ENCODE measurements around the gene SSR4.

The SSR4 gene

DNA sequence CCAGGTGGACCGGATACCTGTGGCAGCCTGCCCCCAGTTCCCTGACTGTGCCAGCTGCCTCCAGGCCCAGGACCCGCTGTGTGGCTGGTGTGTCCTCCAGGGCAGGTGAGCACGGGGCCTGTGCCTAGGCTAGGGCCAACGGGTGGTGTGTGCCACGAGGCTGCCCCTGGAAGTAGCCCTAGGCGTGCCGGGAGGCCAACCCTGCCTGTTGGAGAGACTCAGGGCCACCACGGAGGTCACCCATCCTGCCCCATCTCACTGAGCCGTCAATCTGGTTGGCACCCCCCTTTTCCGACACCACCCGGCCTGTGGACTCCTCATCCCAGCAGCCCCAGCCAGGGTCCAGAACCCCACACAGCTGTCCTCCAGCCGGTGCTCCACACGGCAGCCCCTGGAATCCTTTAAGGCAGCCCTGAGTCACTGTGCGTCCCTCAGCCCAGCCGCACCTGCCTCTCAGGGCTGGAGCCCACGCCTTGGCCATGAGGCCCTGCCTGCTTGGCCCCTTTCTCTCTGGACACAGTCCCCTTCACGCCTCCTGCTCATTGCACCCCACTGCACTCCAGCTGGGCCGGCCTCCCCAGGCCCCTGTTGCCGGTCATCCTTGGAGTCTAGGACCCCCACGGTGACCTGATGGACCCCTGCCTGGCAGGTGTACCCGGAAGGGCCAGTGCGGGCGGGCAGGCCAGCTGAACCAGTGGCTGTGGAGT lies 25.2 kb upstream of the SSR4 start:
- DNase-seq (ENCODE audit: low read depth) = no peak

- DNase-seq (ENCODE audit: low read depth) = no peak
Measured at GRCh38 chrX:153769865-153770600, 24.4 kb upstream of the SSR4 start.

- DNase-seq (ENCODE audit: low read depth) = no peak
Measured at GRCh38 chrX:153770601-153771414, 23.7 kb upstream of the SSR4 start.

DNA sequence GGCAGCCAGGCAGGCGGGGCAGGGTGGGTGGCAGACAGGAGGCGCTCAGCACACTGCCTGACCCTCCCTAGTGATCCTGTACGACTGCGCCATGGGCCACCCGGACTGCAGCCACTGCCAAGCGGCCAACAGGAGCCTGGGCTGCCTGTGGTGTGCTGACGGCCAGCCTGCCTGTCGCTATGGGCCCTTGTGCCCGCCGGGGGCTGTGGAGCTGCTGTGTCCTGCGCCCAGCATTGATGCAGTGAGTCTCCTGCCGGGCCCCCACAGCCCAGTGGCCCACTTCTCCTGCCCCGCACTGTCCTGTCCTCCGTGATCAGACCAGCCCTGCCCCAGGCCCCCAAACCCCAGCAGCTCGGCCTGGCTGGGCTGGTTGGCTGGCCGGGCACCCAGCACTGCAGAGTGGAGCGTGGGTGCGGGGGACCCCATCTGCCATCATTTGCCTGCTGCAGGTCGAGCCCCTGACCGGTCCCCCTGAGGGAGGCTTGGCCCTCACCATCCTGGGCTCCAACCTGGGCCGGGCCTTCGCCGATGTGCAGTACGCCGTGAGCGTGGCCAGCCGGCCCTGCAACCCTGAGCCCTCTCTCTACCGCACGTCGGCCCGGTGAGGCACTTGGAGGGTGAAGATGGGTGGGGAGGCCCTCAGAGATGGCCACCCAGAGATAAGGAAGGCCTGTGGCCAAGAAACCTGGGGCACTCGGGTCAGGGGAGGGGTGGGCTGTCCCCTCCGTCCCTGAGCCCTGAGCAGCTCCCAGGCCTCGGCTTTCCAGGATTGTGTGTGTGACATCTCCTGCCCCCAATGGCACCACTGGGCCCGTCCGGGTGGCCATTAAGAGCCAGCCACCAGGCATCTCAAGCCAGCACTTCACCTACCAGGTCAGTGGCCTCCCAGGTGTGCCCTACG lies 22.8 kb upstream of the SSR4 start:
- DNase-seq (ENCODE audit: low read depth) = no peak

GRCh38 chrX:153772316-153773217 lies 21.9 kb upstream of the SSR4 start:
- no peak for DNase-seq (ENCODE audit: low read depth)

DNA sequence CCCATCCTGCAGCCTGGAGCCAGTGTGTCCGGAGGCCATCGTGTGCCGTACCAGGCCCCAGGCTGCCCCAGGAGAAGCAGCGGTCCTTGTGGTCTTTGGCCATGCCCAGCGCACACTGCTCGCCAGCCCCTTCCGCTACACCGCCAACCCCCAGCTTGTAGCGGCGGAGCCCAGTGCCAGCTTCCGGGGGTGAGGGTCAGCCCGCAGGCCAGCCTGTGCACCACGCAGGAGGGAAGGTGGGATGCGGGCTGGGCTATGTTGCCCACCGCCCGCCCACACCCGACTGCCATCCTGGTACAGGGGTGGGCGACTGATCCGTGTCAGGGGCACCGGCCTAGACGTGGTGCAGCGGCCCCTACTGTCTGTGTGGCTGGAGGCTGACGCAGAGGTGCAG lies 21.3 kb upstream of the SSR4 start:
- DNase-seq (ENCODE audit: low read depth) = no peak

DNA sequence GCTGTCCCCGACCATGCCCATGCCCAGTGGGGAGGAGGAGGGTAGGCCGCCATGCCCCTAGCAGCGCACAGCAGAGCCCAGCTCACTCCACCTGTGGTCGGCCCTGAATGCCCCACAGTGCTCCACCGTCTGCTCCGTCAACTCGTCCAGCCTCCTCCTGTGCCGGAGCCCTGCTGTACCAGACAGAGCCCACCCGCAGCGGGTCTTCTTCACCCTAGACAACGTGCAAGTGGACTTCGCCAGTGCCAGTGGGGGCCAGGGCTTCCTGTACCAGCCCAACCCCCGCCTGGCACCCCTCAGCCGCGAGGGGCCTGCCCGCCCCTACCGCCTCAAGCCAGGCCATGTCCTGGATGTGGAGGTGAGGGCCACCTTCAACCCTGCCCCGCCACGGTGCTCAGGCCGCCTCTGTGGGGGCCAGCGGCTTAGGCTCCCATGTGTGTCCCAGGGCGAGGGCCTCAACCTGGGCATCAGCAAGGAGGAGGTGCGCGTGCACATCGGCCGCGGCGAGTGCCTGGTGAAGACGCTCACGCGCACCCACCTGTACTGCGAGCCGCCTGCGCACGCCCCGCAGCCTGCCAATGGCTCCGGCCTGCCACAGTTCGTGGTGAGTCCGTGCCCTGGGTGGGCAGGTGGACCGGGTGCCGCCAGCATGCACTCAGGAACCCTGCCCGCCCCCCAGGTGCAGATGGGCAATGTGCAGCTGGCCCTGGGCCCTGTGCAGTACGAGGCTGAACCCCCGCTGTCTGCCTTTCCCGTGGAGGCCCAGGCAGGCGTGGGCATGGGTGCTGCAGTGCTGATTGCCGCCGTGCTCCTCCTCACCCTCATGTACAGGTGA lies 20.5 kb upstream of the SSR4 start:
- DNase-seq (ENCODE audit: low read depth) = no peak

GRCh38 chrX:153774576-153775292 lies 19.7 kb upstream of the SSR4 start:
- no peak for DNase-seq (ENCODE audit: low read depth)

GRCh38 chrX:153775293-153776119 lies 19.0 kb upstream of the SSR4 start:
- DNase-seq (ENCODE audit: low read depth) = no peak

DNA sequence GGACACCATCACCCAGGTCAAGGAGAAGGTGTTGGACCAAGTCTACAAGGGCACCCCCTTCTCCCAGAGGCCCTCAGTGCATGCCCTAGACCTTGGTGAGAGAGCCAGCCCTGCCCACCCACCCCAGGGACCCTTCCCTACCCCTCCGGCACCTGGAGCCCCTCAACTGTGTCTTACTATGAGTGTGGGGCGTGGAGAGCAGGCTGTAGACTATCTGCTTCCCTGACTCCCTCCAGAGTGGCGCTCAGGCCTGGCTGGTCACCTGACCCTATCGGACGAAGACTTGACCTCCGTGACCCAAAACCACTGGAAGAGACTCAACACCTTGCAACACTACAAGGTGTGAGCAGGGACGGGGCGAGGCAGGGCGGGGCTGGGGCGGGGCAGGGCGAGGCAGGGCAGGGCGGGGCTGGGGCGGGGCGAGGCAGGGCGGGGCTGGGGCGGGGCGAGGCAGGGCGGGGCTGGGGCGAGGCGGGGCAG lies 18.3 kb upstream of the SSR4 start:
- no peak for DNase-seq (ENCODE audit: low read depth)

DNA sequence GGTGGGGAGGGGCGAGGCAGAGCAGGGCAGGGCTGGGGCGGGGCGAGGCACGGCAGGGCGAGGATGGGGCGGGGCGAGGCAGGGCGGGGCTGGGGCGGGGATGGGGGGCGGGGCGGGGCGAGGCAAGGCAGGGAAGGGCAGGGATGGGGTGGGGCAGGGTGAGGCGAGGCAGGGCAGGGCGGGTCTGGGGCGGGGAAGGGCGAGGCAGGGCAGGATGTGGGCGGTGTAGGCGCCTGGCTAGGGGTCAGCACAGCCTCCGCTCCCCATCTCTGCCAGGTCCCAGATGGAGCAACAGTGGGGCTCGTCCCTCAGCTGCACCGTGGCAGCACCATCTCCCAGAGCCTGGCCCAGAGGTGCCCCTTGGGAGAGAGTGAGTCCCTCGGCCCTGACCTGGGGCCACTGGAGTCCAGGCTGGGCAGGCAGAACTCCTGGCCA lies 17.8 kb upstream of the SSR4 start:
- no peak for DNase-seq (ENCODE audit: low read depth)

DNA sequence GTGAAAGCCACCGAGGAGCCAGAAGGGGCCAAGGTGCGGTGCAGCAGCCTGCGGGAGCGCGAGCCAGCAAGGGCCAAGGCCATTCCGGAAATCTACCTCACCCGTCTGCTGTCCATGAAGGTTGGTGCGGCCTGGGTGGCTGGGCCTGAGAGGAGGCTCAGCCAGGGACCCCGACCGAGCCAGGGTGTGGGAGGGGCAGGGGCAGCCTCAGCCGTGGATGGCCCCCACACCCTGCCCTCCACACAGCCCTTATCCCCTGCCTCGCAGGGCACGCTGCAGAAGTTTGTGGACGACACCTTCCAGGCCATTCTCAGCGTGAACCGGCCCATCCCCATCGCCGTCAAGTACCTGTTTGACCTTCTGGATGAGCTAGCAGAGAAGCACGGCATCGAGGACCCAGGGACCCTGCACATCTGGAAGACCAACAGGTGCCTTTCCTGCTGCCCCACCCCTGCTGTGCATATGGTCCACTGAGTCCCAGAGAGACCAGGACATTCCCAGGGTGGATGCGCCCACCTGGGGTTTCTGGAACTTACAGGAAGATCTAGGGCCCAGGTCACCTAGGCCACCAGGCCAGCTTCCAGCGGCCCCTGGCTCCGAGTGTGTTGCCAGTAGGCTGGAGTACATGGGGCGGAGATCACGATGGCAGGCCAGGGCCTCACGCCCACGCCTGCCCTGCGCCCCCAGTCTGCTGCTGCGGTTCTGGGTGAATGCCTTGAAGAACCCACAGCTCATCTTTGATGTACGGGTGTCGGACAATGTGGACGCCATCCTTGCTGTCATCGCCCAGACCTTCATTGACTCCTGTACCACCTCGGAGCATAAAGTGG lies 17.0 kb upstream of the SSR4 start:
- no peak for DNase-seq (ENCODE audit: low read depth)

DNA sequence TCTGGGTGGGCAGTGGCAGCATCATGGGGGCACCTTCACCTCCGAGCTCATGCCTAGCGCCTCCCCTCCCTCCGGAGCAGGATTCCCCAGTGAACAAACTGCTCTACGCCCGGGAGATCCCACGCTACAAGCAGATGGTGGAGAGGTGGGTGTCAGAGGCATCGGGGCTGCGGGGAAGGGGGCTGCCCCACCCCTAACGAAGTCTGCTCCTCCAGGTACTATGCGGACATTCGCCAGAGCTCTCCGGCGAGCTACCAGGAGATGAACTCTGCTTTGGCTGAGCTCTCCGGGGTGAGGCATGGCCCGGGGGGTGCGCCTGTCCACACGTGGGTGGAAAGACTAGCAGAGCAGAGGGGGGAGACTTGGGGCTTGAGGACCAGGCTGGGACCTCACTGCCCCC lies 16.3 kb upstream of the SSR4 start:
- no peak for DNase-seq (ENCODE audit: low read depth)

DNA sequence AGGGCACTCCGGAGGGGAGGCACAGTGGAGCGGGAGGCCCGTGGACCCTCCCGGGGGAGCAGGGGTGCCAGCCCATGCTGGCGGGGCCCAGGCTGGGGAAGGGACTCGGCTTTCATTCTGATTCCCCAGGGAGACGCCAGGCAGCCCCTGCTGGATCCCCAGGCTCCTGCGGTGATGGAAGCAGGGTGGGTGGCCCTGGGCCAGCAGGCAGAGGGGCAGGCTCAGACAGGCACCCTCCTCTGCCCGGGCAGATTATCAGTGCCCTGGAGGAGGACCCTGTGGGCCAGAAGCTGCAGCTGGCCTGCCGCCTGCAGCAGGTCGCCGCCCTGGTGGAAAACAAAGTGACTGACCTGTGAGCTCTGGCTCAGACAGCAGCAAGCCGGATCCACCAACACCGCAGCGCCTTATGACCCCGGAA lies 15.8 kb upstream of the SSR4 start:
- no peak for DNase-seq (ENCODE audit: low read depth)

DNA sequence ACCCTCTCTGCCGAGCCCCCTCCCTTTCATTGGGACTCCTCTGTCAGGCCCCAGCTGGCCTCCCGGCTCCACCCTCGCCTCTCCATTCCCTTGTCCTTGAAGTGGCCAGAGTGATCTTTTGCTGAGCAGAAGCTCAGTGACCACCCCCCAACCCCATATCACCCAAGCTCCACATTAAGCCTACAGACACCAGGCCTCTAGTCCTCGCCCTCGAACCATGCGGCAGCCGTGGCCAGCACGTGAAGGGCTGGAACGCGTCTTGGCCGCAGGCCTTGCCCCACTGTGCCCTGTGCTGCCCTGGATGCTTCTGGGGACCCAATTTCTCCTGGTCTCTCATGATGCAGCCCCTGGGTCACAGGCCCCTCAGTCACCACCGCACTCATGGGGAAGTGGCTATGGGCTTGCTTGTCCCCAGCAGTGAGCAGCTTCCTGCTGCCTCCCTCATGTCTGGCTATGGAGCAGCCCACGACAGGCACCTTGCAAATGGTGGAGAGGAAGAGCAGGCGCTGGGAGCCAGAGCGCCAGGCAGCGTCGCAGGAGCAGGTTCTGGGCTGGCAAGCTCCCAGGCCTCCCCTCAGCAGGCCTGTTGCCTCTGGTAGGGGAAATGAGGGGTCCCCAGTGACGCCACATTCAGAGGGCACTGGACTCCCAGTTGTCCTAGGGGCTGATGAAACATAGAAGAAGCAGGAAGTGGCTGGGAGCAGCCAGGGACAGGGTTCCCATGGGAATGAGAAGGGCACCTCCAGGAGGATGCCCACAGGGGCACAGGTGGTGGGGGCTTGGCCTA lies 14.4 kb upstream of the SSR4 start:
- no peak for DNase-seq (ENCODE audit: low read depth)

- no peak for DNase-seq (ENCODE audit: low read depth)
Measured at GRCh38 chrX:153780678-153781427, 13.6 kb upstream of the SSR4 start, which contains the start of gene SRPK3. SRPK3 (plus strand) TSS chrX:153781041; CDS start chrX:153781087, 46 bp downstream.

Data from stromal cell of bone marrow (primary cell).